Fibroblast of skin of left quadriceps (primary cell): ENCODE measurements around the gene FAM200A.
"Not testable (repeated sequence)": the region's sequence is repeated elsewhere in the genome, so short reads cannot be mapped to it uniquely, and the experiment has no call there.

Experiments
- DNase-seq, 2 experiments: peaks; one replicate each; pipeline ENCODE4 v3.0.0-alpha.2; 2013; ENCODE audit warnings: low read depth in 2 of 2

The FAM200A gene

DNA sequence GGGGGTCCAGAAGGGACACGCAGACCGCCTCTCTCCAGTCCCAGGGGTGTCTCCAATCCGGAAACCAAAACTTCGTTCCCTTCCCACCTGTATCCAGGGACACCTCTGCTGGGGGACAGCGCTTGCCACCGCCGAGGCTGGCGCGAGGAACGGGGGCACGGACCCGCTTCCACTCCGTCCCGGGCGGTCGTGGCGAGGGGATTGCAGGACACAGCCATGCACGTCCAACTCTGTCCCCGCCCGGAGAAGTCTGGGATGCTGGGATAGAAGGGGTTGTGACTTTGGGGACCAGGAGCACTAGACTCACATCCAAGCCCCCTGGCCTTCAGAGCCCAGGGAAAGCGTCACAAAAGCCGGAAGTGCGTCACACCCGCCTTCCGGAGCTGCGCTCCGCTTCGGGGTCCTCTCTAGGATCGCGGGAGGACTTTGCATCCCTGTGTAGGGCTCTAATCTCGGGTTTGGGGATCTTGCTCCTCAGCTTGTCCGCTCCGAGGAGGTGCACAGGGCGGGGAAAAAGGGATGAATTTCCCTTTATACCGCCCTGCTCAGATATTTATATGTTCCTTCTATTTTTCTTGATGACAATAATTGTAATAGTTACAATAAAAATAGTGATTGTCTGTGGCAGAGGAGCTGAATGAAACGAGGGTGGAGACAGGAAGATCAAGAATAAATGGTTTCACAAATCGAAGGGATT lies at the start of gene FAM200A:
TSS of gene FAM200A (minus strand) at position 348 of the 697 bp plus-strand sequence. CDS start 3,707 bp downstream, outside the sequence.
- DNase-seq: peak; percentile 86

DNA sequence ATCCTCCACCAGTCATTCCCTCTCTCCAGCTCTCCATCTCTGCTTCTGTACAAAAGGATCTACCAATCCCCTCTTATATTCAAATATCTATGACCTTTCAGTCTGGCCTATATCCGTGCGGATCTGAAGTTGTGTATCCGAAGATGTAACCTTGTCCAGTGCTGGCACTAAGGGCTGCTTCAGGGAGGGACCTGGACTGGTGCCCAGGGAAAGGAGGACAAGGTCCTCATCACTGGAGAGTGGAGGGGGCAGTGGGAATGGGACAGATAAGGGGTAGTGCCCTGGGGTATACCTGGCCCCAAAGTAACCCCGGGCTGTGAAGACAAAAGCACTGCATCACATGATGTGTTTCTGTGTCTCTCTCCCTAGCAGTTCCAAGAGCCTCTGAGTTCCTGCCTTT lies 47.9 kb upstream of the FAM200A start:
- DNase-seq: no peak

DNA sequence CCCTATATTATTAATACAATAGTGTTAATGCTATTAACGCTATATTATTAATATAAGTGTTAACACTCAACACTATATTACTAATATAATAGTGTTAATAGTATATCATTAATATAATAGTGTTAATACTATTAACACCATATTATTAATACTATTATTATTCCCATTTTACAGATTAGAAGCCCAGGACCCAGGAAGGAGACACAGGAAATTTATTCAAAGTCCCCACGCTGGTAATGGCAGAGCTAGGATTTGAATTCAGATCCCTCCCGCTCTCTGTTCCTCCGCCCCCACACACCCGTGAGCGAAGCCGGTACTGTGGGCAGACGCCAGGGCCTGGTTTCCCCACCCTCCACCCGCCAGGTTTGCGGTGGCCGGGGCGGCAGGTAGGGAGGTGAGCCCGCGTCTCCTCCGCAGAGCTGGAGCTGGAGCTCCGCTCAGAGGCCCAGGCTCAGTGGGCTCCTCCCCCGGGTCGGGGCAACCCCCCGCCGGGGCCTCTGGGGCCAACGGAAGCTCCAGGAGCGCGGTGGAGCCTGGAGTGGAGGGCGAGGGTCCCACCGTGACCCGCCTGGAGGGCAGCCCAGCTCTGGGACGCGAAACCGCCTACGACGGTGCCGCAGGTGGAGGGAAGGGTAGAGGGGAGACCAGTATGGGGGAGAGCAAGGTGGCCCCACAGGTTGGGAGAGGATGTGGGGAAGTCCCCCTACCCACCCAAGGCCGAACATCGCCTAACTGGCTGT lies 46.0 kb upstream of the FAM200A start, which contains the start of gene TMEM225B:
TSS of gene TMEM225B (plus strand) at position 506 of the 740 bp plus-strand sequence. CDS start 6,122 bp downstream, outside the sequence.
- DNase-seq: no peak

DNA sequence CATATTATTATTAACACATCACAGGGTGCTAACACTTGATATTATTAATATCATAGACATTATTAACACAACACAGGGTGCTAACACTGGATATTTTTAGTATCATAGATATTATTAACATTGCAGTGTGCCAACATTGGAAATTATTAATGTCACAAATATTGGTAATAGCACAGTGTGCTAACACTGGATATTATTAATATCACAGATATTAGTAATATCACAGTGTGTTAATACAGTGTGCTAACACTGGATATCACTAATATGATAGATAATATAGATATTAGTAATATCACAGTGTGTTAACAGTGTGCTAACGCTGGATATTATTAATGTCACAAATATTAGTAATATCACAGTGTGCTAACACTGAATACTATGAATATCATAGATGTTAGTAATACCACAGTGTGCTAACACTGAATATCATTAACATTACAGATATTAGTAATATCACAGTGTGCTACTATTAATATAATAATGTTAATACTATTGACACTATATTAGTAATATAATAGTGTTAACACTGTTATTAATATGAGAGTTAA lies 44.6 kb upstream of the FAM200A start:
- no peak for DNase-seq

DNA sequence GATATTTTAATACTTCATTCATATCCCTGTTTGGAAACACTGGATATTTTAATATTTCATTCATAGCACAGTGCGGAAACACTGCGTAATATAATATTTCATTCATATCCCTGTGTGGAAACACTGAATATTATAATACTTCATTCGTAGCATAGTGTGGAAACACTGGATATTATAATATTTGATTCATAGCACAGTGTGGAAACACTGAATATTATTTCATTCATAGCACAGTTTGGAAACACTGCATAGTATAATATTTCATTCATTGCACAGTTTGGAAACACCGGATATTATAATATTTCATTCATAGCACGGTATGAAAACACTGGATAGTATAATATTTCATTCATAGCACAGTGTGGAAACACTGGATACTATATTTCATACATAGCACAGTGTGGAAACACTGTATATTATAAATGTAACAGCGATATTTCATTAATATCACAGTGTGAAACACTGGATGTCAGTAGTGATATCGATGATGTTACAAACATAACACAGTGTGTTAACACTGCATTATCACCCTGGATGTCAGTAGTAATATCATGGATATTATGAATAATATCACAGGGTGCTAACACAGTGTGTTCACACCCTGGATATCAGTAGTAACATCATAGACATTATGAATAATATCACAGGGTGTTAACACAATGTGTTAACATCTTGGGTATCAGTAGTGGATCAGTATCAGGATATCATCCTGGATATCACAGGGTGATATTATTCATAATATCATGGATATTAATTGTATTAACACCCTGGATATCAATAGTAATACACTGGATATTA lies 43.2 kb upstream of the FAM200A start:
- no peak for DNase-seq

DNA sequence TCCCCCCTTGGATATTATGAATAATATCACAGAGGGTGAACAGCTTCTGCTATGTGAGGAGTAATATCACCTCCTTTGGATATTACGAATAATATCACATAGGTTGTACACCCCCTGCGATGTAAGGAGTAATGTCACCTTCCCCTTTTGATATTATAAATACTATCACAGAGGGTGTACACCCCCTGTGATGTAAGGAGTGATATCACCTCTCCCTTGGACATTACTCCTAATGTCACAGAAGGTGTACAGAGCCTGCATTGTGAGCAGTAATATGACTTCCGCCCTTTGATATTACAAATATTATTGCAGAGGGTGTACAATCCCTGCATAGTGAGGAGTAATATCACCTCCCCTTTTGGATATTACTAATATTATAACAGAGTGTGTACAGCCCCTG lies 37.0 kb upstream of the FAM200A start:
- DNase-seq: no peak

DNA sequence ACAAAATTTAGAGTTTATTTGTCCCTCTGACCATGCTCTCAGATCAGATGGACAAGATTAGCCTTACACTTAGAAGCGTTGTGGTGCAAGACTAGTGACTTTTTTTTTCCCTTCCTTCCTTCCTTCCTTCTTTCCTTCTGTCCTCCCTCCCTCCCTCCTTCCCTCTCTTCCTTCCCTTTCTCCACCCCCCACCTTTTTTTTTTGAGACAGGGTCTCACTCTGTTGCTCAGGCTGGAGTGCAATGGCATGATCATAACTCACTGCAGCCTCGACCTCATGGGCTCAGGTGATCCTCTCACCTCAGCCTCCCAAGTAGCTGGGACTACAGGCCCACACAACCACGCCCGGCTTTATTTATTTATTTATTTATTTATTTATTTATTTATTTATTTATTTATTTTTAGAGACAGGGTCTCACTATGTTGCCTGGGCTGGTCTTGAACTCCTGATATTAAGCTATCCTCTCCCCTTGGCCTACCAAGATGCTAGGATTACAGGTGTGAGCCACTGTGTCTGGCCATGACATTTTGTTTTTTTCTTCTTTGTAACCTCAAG lies 28.9 kb upstream of the FAM200A start:
- not testable (repeated sequence) for DNase-seq

DNA sequence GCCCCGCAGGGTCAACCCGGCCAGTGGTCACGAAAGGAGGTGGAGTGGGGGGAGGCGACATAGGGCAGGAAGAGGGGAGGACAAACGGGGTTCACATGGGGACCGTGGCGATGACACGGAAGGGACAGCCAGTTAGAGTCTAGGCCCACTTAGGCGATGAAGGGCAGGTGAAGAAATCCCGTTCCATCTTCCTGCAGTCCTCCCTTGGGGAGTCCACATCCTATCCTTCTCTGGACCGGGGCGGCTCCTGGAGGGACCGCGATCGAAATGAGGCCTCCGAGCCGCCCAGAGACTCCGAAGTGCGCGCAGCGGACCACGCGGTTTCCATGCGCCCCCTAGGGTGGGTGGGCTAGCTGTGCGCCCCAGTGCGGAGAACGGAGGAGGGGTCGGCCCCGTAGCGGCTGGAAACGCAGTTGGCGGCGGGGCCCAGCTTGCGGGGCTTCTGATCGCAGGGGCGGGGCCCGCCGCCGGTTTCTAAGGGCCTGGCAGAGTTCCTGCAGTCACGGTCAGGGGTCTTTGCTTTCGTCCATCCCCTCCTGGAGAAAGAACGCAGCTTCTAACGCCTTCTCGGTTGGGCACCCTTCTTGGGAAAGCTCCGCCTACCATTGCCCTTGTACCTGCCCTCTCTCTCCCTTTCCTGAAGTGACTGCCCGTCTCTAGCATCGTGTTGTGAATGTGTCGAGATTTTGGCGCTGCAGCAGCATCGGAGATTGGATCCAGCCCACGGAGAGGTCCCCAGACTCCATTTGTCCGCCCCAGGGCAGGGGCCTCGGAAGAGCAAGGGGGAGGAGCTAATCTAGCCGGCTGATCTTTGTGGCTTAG lies 28.3 kb upstream of the FAM200A start:
- DNase-seq: no peak

DNA sequence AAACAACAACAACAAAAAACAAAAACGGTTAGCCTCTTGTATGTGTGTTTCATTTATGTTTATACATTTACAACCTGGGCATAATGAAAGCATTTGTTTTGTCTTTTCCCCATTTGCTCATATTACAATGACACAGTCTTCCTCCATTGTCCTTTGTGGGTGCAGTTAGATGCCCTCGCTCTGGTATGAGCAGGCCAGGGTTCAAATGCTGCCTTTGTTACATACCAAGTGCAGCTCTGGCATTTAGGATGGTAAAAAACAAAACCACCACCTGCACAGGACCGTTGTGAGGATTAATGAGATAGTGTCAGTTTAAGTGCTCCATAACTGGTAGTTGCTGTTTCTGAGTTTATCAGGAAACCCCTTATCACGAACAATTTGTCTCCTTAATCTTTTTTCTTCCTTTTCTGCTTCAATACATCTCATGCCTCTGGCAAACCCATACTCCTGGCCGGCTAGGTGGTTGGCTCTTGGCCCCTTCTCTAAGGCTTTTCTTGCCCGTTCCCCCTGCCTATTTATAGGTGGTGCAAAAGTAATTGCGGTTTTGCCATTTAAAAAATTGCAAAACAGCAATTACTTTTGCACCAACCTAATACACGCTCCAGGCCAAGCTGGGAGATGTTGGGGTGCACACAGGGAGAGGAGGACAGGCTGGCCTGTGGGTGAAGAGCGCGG lies 27.5 kb upstream of the FAM200A start:
- DNase-seq: no peak

DNA sequence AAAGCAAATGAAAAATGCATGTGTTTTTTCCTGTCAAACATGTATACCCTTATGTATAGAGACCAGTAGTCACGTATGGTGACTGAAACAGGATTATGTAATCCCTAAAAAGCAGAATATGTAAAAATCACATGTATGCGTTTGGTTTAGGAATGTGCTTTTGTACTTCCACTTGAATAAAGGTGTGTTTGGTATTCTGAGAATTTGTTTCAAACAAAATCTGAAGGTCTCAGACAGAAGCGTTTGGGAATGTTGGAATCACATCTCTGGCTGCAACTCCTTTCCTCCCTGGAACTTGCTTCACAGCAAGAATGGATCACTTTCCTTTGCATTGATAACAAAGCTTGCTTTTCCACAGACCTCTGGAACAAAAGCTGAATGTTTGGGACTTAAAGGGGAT lies 24.3 kb upstream of the FAM200A start:
- DNase-seq: no peak

DNA sequence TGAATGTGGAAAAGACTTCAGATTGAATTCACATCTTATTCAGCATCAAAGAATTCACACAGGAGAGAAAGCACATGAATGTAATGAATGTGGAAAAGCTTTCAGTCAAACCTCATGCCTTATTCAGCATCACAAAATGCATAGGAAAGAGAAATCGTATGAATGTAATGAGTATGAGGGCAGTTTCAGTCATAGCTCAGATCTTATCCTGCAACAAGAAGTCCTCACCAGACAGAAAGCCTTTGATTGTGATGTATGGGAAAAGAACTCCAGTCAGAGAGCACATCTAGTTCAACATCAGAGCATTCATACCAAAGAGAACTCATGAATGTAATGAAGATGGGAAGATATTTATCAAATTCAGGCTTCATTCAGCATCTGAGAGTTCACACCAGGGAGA lies 21.3 kb upstream of the FAM200A start:
- DNase-seq: no peak

DNA sequence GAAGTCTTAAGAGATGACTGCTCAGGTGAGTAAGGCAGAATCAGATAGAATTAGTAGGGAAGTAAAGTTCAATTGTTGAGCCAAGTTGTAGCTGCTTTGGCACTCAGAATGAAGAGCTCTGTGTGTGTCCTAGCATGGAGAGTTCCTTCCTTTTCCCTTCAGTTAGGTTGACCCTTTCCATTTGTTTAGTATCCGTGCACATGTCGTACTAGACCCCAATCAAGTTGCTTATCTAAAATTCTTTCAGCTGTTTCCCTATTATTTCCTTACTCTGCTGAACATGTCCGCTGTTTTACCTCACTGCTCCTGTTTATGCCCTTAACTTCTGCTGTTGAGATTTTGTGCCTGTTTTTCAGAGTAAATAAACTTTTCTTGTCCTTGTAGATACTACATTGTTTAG lies 19.9 kb upstream of the FAM200A start:
- DNase-seq: no peak

DNA sequence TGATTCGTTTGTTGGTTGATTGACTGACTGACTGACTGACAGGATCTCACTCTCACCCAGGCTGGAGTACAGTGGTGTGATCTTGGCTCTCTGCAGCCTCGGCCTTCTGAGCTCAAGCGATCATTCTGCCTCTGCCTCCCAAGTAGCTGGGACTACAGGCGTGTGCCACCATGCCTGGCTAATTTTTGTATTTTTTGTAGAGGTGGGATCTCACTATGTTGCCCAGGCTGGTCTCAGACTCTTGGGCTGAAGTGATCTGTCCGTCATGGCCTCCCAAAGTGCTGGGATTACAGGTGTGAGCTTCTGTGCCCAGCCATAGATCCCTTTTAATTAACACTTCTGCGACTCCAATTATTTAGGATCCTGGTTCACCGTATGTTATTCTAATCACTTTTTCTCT lies 16.9 kb upstream of the FAM200A start:
- DNase-seq: not testable (repeated sequence)

DNA sequence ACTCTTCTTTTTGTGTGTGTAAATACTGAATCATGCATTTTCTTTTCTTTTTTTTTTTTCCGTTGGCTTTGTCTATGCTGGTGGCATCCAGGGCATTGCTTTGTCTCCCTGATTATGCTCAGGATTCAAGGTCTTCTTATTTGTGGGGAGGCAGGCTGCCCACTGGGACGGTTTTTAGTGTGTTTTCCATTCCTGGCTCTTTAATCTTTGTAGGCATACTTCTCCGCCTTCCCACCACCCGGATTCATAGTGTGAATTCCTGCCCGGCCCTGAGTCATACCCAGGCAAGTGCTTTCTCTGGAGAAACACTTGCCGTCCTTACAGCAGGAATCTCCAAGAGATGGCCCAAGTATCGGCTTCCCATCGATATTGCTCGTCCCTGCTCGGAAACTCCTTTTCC lies 11.7 kb upstream of the FAM200A start:
- peak; percentile 22 to 32 for DNase-seq

DNA sequence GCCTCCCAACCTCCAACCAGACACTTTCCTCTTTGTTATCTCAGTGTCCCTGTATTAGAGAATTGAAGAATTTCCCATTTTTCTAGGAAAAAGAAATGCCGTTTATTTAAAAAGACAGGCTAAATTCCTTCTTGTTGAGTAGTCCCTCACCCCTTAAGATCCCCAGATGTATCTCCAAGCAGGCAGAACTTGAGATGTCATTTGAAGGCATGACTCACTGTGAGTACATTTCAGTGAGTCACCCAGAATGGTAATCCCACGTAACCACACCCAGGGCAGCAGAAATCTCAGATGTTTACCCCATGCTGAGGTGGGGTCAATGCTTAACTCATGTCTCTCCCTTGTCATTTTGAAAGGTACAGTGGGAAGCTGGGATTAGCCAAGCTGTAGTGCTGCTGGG lies 10.9 kb upstream of the FAM200A start:
- peak; percentile 96 to 97 for DNase-seq

DNA sequence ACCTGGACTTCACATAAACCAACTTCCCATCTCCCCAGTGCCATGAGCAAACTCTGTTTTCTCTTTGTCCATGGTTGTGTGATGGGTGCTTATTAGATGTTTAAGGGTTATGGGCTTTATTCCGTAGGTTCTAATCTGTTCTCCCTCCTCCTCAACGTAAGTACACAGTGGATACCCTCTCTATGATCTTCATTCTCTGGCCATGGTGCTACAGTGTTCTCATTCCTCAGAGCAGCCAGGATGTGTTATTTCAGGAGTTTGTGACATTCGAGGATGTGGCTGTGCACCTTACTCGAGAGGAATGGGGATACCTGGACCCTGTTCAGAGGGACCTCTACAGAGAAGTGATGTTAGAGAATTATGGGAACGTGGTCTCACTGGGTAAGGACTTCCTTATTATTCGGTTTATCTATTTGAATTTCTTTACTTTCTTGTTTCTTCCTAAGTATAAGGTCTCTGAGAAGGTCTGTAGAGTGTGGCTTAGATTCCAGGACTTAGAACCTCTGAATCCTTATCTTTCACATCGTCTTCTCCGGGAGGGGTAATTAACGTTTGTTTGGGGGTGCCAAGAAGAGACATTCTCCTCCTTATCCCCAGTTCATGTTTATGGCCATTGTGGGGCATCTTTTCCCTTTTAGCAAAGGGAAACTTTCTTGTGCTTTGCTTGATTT lies 10.3 kb upstream of the FAM200A start:
- DNase-seq: no peak

DNA sequence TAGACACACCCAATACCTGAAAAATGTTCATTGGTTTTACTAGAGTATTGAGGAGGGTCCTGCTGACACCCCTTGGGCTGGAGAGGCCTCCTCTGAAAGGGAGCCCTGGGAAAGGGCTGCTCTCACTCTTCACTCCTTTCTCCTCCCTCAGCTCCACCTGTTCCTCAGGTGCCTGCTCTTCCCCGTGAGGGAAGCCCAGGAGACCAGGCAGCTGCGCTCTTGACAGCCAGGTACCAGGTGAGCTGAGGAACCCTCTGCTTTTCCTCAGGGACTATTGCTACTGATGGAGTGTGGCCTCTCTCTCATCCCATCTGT lies 9.8 kb upstream of the FAM200A start:
- no peak for DNase-seq

DNA sequence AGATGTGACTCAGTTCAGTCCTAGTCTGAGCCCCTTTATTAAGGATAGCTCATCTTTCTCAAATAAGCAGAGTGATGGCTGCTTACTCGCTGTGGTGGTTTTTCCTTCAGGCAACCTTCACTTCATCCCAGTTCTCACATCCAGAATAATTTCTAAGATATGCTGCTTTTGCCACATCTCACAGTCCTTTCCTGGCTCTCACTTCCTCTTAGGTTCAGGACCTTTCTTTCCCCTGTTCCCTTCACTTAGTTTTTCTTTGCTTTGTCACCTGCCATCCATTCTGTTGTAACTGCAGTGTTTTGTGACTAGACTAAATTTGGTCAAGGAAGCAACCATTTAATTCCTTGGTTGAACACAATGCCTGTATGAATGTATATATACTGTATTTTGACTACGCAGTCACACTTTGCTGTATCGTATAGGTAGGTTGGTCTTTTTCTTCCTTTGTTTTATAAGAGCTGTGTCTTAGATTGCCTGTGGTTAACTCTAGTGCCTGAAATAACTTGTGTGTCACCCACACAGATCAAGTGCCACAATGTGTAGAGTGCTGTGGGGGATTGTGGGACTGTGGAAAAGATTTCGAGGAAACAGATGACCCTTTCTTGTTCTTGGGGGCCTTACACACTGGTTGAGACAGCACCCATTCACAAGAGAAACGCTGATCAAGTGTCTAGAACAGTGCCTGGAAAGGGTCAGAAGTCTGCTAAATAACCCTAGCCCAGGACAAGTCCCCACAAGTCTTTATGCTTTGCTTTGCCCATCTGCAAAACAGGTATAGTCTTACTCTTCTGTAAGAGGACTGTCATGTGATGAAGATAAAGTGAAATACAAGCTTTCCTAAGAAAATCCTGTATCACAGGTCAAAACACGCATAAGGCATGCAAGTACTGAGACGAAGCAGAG lies 9.2 kb upstream of the FAM200A start:
- DNase-seq: no peak
